Measurements from ENCODE around the gene MSANTD4. TPM values are rescaled to one million over a fixed set of nuclear protein-coding genes. Genes with fewer than 3 reads are reported as not detected.

Gene MSANTD4
- total RNA-seq, 4 donors from 2014 or later = 17.3 to 28.0 (median 22.1) TPM

- Histone ChIP-seq H3K4me3 (no peak overlapping the region), H3K36me3 (no peaks in the 10 kb centered on the region), H3K27ac (no peak overlapping the region), H3K9me3 (no peaks in the 10 kb centered on the region), H3K27me3 (no peaks in the 10 kb centered on the region), H3K4me1 (no peaks in the 10 kb centered on the region)
- TF ChIP-seq EP300 (IDR thresholded peaks at IDR 0.05) (no peak), POLR2A (IDR thresholded peaks at IDR 0.05) (no peak), CTCF (IDR thresholded peaks at IDR 0.05) (no peak)
- no peak for DNase-seq (ENCODE audit: low spot score in 2 of 2)
These were observed 25.6 kb upstream of the MSANTD4 start for GRCh38 chr11:106047631-106048030.

DNA sequence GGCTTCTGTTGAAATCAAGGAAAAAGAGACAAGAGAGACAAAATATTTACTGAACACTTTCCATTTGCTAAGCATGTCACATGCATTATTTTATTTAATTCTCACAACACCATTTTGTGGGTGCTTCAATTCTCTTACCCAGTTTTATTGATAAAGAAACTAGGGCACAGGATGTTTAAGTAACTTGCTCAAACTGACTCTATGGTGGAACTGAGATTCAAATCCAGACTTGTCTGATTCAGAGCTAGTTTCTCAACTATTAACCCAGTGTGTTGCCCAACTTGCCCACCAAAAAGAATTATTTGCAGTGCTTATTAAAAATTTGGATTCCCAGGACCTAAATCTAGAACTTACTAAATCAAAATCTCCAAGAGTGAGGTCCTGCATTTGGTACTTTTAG is 21.5 kb upstream of the MSANTD4 start:
- H3K9me3 ChIP-seq = no peaks in the 10 kb centered on the region
- no peak overlapping the region for H3K27ac ChIP-seq
- no peaks in the 10 kb centered on the region for H3K36me3 ChIP-seq
- DNase-seq (ENCODE audit: low spot score in 2 of 2) = no peak
- H3K4me3 ChIP-seq = no peak overlapping the region
- no peaks in the 10 kb centered on the region for H3K27me3 ChIP-seq
- no peaks in the 10 kb centered on the region for H3K4me1 ChIP-seq
- no peak for TF ChIP-seq CTCF (IDR thresholded peaks at IDR 0.05)
- no peak for TF ChIP-seq EP300 (IDR thresholded peaks at IDR 0.05)
- no peak for TF ChIP-seq POLR2A (IDR thresholded peaks at IDR 0.05)

- TF ChIP-seq CTCF (IDR thresholded peaks at IDR 0.05) (no peak), EP300 (IDR thresholded peaks at IDR 0.05) (no peak)
- 67 to 74% methylated on average over 2 of the region's 2 CpGs for WGBS, 2 donors
These were observed 10.8 kb upstream of the MSANTD4 start for GRCh38 chr11:106032861-106033260.

GRCh38 chr11:106031936-106032335 is 9.9 kb upstream of the MSANTD4 start:
- no peaks in the 10 kb centered on the region for H3K4me1 ChIP-seq
- H3K27me3 ChIP-seq = no peaks in the 10 kb centered on the region
- 75 to 79% methylated on average over 3 of the region's 3 CpGs for WGBS, 2 donors
- no peaks in the 10 kb centered on the region for H3K36me3 ChIP-seq
- H3K27ac ChIP-seq = no peak overlapping the region
- H3K4me3 ChIP-seq = no peak overlapping the region
- TF ChIP-seq EP300 (IDR thresholded peaks at IDR 0.05) = no peak
- no peak for TF ChIP-seq POLR2A (IDR thresholded peaks at IDR 0.05)
- no peak for TF ChIP-seq CTCF (IDR thresholded peaks at IDR 0.05)
- H3K9me3 ChIP-seq = no peaks in the 10 kb centered on the region
- DNase-seq (ENCODE audit: low spot score in 2 of 2) = no peak

More at GRCh38 chr11:106032861-106033260, 10.8 kb upstream of the MSANTD4 start:
- Histone ChIP-seq H3K4me3 (no peak overlapping the region), H3K36me3 (no peaks in the 10 kb centered on the region), H3K9me3 (no peaks in the 10 kb centered on the region), H3K27me3 (no peaks in the 10 kb centered on the region), H3K27ac (no peak overlapping the region), H3K4me1 (no peaks in the 10 kb centered on the region)
- DNase-seq (ENCODE audit: low spot score in 2 of 2) = no peak

DNA sequence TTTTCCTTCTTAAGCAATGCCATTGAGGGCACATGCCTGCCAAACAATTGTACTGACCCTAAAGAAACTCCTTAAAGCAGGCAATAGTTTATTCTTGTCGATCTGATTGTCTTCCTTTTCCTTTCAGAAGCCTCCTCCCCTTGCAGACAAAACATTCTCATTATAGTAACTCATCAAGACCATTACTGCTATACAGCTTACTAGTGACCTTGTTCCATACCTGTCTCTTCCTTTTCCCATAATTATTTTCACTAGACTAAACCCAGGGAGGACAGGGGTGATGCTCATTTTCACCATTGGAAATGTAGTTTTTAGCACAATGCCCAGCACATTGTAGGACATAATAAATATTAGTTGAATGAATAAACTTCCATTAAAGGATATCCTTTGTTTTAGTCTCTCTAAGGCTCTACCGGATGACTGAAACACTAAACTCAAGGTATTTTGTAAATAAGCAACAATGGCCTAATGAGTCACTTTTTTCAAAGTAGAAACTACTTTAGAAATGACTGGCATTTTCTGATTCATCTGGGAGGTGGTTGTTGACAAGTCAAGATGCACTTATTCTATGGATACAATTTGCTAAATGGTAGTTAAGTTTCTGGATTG is 9.3 kb upstream of the MSANTD4 start:
- H3K36me3 ChIP-seq = no peaks in the 10 kb centered on the region
- no peak overlapping the region for H3K4me3 ChIP-seq
- no peaks in the 10 kb centered on the region for H3K27me3 ChIP-seq
- H3K9me3 ChIP-seq = no peaks in the 10 kb centered on the region
- no peak overlapping the region for H3K27ac ChIP-seq
- DNase-seq (ENCODE audit: low spot score in 2 of 2) = no peak
- no peaks in the 10 kb centered on the region for H3K4me1 ChIP-seq
- TF ChIP-seq EP300 (IDR thresholded peaks at IDR 0.05) (no peak), POLR2A (IDR thresholded peaks at IDR 0.05) (no peak), CTCF (IDR thresholded peaks at IDR 0.05) (no peak)
- 67 to 74% methylated on average over 2 of the region's 2 CpGs for WGBS, 2 donors
